ENCODE data around the gene TMEM44. TPM values are rescaled to one million over a fixed set of nuclear protein-coding genes. Genes with fewer than 3 reads are reported as not detected.

TMEM44 gene
- total and polyA plus RNA-seq, 9 of the 15 experiments (the other 6 are each of a cell fraction or from before 2014, with no cell fraction given): 0.53 to 18.1 (median 11.3) TPM

- Histone ChIP-seq H3K4me3 (no peak overlapping the region), H3K9me3 (replicated peaks; ENCODE audit: control insufficient read depth, insufficient read depth, low read depth, low read length) (no peaks in the 10 kb centered on the region), H3K4me1 (replicated peaks in 1 of 2; ENCODE audit: control insufficient read depth in 2 of 2, insufficient read depth in 2 of 2, low read length in 2 of 2) (peaks cover 39% of the 10 kb centered on the region in 2 experiments), H2AFZ (ENCODE audit: low read depth, low read length) (peak overlapping the region; percentile 69; the same call in 1 of the 2 replicates), H3K27ac (ENCODE audit: extremely low read depth, low read depth, low read length) (no peak overlapping the region), H3K9ac (ENCODE audit: insufficient read depth in 1 of 2, low read depth in 2 of 2, low read length in 2 of 2) (peak overlapping the region in 1 of 2 experiments; percentile 31; a peak in 1 of 4 replicates), H3K27me3 (ENCODE audit: control insufficient read depth in 2 of 2, insufficient read depth in 2 of 2, low read length in 2 of 2) (no peaks in the 10 kb centered on the region), H3K79me2 (ENCODE audit: control insufficient read depth, insufficient read depth, low read length) (no peaks in the 10 kb centered on the region), H3K9me1 (ENCODE audit: control insufficient read depth, insufficient read depth, low read length) (peaks cover 2% of the 10 kb centered on the region), H3K36me3 (ENCODE audit: control insufficient read depth, insufficient read depth, low read length) (no peaks in the 10 kb centered on the region), H4K20me1 (replicated peaks; ENCODE audit: control insufficient read depth, insufficient read depth, low read length) (no peaks in the 10 kb centered on the region), H3K4me2 (ENCODE audit: insufficient read depth, low read length) (no peak overlapping the region; the same call in 1 of the 2 replicates)
- intact Hi-C loops (cut with micrococcal nuclease) (loop anchor here (5.0 kb wide), 1 partner anchor 238 kb away; no protein-coding TSS in a partner anchor), in situ Hi-C loops (cut with MboI) (no loop called here)
- ATAC-seq (no peak), FAIRE-seq (no peak), DNase-seq (ENCODE audit: extremely low read depth in 1 of 4, low spot score in 3 of 4) (no peak)
- TF ChIP-seq GATAD2B (IDR thresholded peaks at IDR 0.05; ENCODE audit: borderline replicate concordance): no peak
- TF ChIP-seq ZBTB17 (CRISPR knock-in tag; IDR thresholded peaks at IDR 0.05): no peak
- no peak for TF ChIP-seq SREBF1 (IDR thresholded peaks at IDR 0.05; ENCODE audit: borderline replicate concordance, low read depth, low read length)
- no peak for TF ChIP-seq ELF4 (CRISPR knock-in tag; IDR thresholded peaks at IDR 0.05)
- no peak for TF ChIP-seq ZBTB8A (IDR thresholded peaks at IDR 0.05; ENCODE audit: partially characterized antibody)
- TF ChIP-seq LEF1 (IDR thresholded peaks at IDR 0.05): no peak
- no peak for TF ChIP-seq ELK1 (CRISPR knock-in tag; IDR thresholded peaks at IDR 0.05)
- TF ChIP-seq ATF7 (IDR thresholded peaks at IDR 0.05): no peak
- no peak for TF ChIP-seq PRMT5 (CRISPR knock-in tag; IDR thresholded peaks at IDR 0.05)
- TF ChIP-seq CBFB (CRISPR knock-in tag; IDR thresholded peaks at IDR 0.05): no peak
- TF ChIP-seq CREB5 (CRISPR knock-in tag; IDR thresholded peaks at IDR 0.05): no peak
- no peak for TF ChIP-seq HIVEP1 (CRISPR knock-in tag; IDR thresholded peaks at IDR 0.05)
- no peak for TF ChIP-seq ASH1L (IDR thresholded peaks at IDR 0.05; ENCODE audit: borderline replicate concordance, low read depth, partially characterized antibody)
- no peak for TF ChIP-seq JUN (IDR thresholded peaks at IDR 0.05; ENCODE audit: borderline replicate concordance, low read depth, low read length)
- no peak for TF ChIP-seq JUN (CRISPR knock-in tag; IDR thresholded peaks at IDR 0.05; ENCODE audit: borderline replicate concordance)
- TF ChIP-seq XRCC3 (IDR thresholded peaks at IDR 0.05): no peak
- no peak for TF ChIP-seq ZNF354B (CRISPR knock-in tag; IDR thresholded peaks at IDR 0.05)
- TF ChIP-seq L3MBTL2 (IDR thresholded peaks at IDR 0.05): no peak
- TF ChIP-seq ZBED1 (IDR thresholded peaks at IDR 0.05): no peak
- TF ChIP-seq CXXC5 (CRISPR knock-in tag; IDR thresholded peaks at IDR 0.05): no peak
- no TSS peak for BruUV-seq (replicated peaks)
- POLR2A ChIA-PET: interaction anchor here (0.6 to 2.9 kb wide), 2 partner anchors 9 to 14 kb away, joined by 3 to 10 read pairs; no protein-coding TSS in a partner anchor
- 87% methylated on average over 13 of the region's 13 CpGs for WGBS (ENCODE audit: insufficient coverage, low coverage, missing lambda C conversion rate)
- CTCF ChIA-PET (ENCODE audit: low intra/inter-chr PET ratio): no interaction called here
These were observed 63.0 kb downstream of the TMEM44 start for GRCh38 chr3:194570235-194570634.
